ENCODE results near the gene LRRK1. TPM values are rescaled to one million over a fixed set of nuclear protein-coding genes. Genes with fewer than 3 reads are reported as not detected.

The LRRK1 gene
- total and polyA plus RNA-seq, 2 donors (not counting 1 experiment from before 2014, with no cell fraction given) = 19.8 to 53.0 TPM

- no peaks in the 10 kb centered on the region for H3K79me2 ChIP-seq (ENCODE audit: control insufficient read depth, insufficient read depth, low read length)
- ChIA-PET CTCF (interaction anchor here (0.8 to 8.7 kb wide), 11 partner anchors 10 to 178 kb away, joined by 3 to 138 read pairs (median 5); partner anchors contain the start of gene CHSY1), POLR2A (interaction anchor here (2.1 kb wide), 1 partner anchor 167 kb away, joined by 4 read pairs; no protein-coding TSS in a partner anchor)
- no peak overlapping the region for H3K27ac Mint-ChIP-seq
- ATAC-seq (ENCODE audit: low read depth) = no peak
- H3K4me1 Mint-ChIP-seq = peaks cover 2% of the 10 kb centered on the region
- no peak overlapping the region for H3K4me2 ChIP-seq (replicated peaks; ENCODE audit: low read depth, low read length, poor library complexity, severe bottlenecking)
- H3K27ac ChIP-seq (ENCODE audit: low read length in 2 of 2) = no peak overlapping the region
- H3K4me3 ChIP-seq (ENCODE audit: control extremely low read depth in 1 of 5, extremely low read depth in 1 of 5, insufficient read depth in 1 of 5, low read depth in 2 of 5, low read length in 4 of 5) = no peak overlapping the region
- peaks cover 0 to 6% (median 0%) of the 10 kb centered on the region in 3 donors for H3K9me3 ChIP-seq (ENCODE audit: control extremely low read depth in 1 of 3, control insufficient read depth in 2 of 3, insufficient read depth in 1 of 3, low read length in 2 of 3)
- no peak overlapping the region for H2AFZ ChIP-seq (ENCODE audit: insufficient read depth, low read depth, low read length, poor library complexity, severe bottlenecking)
- no peak for DNase-seq
- H3K9me3 Mint-ChIP-seq (ENCODE audit: insufficient read depth) = no peaks in the 10 kb centered on the region
- peaks cover 0 to 3% (median 0%) of the 10 kb centered on the region in 4 experiments for H3K27me3 ChIP-seq (replicated peaks in 1 of 4; ENCODE audit: control extremely low read depth in 1 of 4, control insufficient read depth in 3 of 4, insufficient read depth in 4 of 4, low read length in 3 of 4)
- no peaks in the 10 kb centered on the region for H3K36me3 ChIP-seq (replicated peaks in 1 of 2; ENCODE audit: control extremely low read depth in 1 of 2, control insufficient read depth in 1 of 2, extremely low read depth in 1 of 2, insufficient read depth in 2 of 2, low read length in 1 of 2)
- intact Hi-C loops (cut with micrococcal nuclease) = loop anchor here (2.0 to 5.0 kb wide), 2 partner anchors 35 to 73 kb away; no protein-coding TSS in a partner anchor
- H3K4me1 ChIP-seq (ENCODE audit: control insufficient read depth in 2 of 2, insufficient read depth in 2 of 2, low read length in 2 of 2) = peaks cover 0 to 6% of the 10 kb centered on the region in 2 donors
- no peaks in the 10 kb centered on the region for H4K20me1 ChIP-seq (ENCODE audit: control insufficient read depth, insufficient read depth, low read length, poor library complexity, severe bottlenecking)
- 97% methylated on average over 5 of the region's 9 CpGs for WGBS (ENCODE audit: insufficient coverage)
- H3K27me3 Mint-ChIP-seq = no peaks in the 10 kb centered on the region
- H3K9ac ChIP-seq (ENCODE audit: low read length) = no peak overlapping the region
- TF ChIP-seq CTCF (IDR thresholded peaks at IDR 0.05) (no peak), EZH2 (IDR thresholded peaks at IDR 0.05; ENCODE audit: borderline replicate concordance, insufficient read depth, low read depth, low read length, poor library complexity, severe bottlenecking) (no peak)
- no peak overlapping the region for H3K4me3 Mint-ChIP-seq
Measured at GRCh38 chr15:101089579-101090427, 170.6 kb downstream of the LRRK1 start.

GRCh38 chr15:101090428-101090790 lies 171.3 kb downstream of the LRRK1 start:
- Histone ChIP-seq H3K79me2 (ENCODE audit: control insufficient read depth, insufficient read depth, low read length) (no peaks in the 10 kb centered on the region), H3K36me3 (replicated peaks in 1 of 2; ENCODE audit: control extremely low read depth in 1 of 2, control insufficient read depth in 1 of 2, extremely low read depth in 1 of 2, insufficient read depth in 2 of 2, low read length in 1 of 2) (no peaks in the 10 kb centered on the region), H3K27me3 (replicated peaks in 1 of 4; ENCODE audit: control extremely low read depth in 1 of 4, control insufficient read depth in 3 of 4, insufficient read depth in 4 of 4, low read length in 3 of 4) (peaks cover 0 to 3% (median 0%) of the 10 kb centered on the region in 4 experiments), H2AFZ (ENCODE audit: insufficient read depth, low read depth, low read length, poor library complexity, severe bottlenecking) (no peak overlapping the region), H3K4me3 (ENCODE audit: control extremely low read depth in 1 of 5, extremely low read depth in 1 of 5, insufficient read depth in 1 of 5, low read depth in 2 of 5, low read length in 4 of 5) (no peak overlapping the region), H3K27ac (ENCODE audit: low read length in 2 of 2) (no peak overlapping the region), H4K20me1 (ENCODE audit: control insufficient read depth, insufficient read depth, low read length, poor library complexity, severe bottlenecking) (no peaks in the 10 kb centered on the region), H3K4me2 (replicated peaks; ENCODE audit: low read depth, low read length, poor library complexity, severe bottlenecking) (no peak overlapping the region), H3K4me1 (ENCODE audit: control insufficient read depth in 2 of 2, insufficient read depth in 2 of 2, low read length in 2 of 2) (peaks cover 0 to 6% of the 10 kb centered on the region in 2 donors), H3K9me3 (ENCODE audit: control extremely low read depth in 1 of 3, control insufficient read depth in 2 of 3, insufficient read depth in 1 of 3, low read length in 2 of 3) (peaks cover 0 to 6% (median 0%) of the 10 kb centered on the region in 3 donors), H3K9ac (ENCODE audit: low read length) (no peak overlapping the region)
- Mint-ChIP-seq H3K4me1 (peaks cover 2% of the 10 kb centered on the region), H3K9me3 (ENCODE audit: insufficient read depth) (no peaks in the 10 kb centered on the region), H3K27ac (no peak overlapping the region), H3K27me3 (no peaks in the 10 kb centered on the region), H3K4me3 (no peak overlapping the region)
- DNase-seq = no peak
- CTCF ChIA-PET = interaction anchor here (0.8 to 8.7 kb wide), 10 partner anchors 11 to 177 kb away, joined by 3 to 138 read pairs (median 6); partner anchors contain the start of gene CHSY1
- intact Hi-C loops (cut with micrococcal nuclease) = no loop called here
- ATAC-seq (ENCODE audit: low read depth) = no peak
- 93% methylated on average over 2 of the region's 2 CpGs for WGBS (ENCODE audit: insufficient coverage)
- POLR2A ChIA-PET = interaction anchor here (2.1 kb wide), 1 partner anchor 167 kb away, joined by 4 read pairs; no protein-coding TSS in a partner anchor
- no peak for TF ChIP-seq EZH2 (IDR thresholded peaks at IDR 0.05; ENCODE audit: borderline replicate concordance, insufficient read depth, low read depth, low read length, poor library complexity, severe bottlenecking)
- no peak for TF ChIP-seq CTCF (IDR thresholded peaks at IDR 0.05)
